IMR-90 (cell line): ENCODE data around the gene ZFR2. TPM values are rescaled to one million over a fixed set of nuclear protein-coding genes. Genes with fewer than 3 reads are reported as not detected.

ENCODE experiments used
- ATAC-seq: fragments of 200-7000 bp; cut with Tn5 transposase; 2 replicates; pipeline ENCODE4 v1.9.1; 2020; ENCODE audit warnings: low read depth, mild to moderate bottlenecking, moderate library complexity
- BruUV-seq: library from RNA; stranded (reverse); fragments of 400-500 nt; replicated peaks from 2 replicates; lab custom pipeline; 2021; lab: Mats Ljungman, UMichigan
- CTCF ChIA-PET: fragments of 300-600 bp; formaldehyde crosslinking; extraction: SDS; loops from one replicate; lab custom pipeline; 2021; ENCODE audit warnings: antibody characterized with exemption; lab: Yijun Ruan, JAX
- POLR2A ChIA-PET: fragments of 300-600 bp; sonication (Branson Sonifier 250); formaldehyde crosslinking; loops from one replicate; lab custom pipeline; 2022; ENCODE audit warnings: antibody characterized with exemption; ENCODE audit not compliant: unreplicated experiment; lab: Charles Lee
- DNase-seq: peaks from one replicate; pipeline ENCODE4 v3.0.0; 2013
- H2AFZ ChIP-seq: replicated peaks from 2 replicates; pipeline ENCODE3; 2013; ENCODE audit warnings: low read length, mild to moderate bottlenecking; ENCODE audit not compliant: poor library complexity
- H2AK5ac ChIP-seq: 2 replicates; pipeline ENCODE4 v1.6.1; 2013; ENCODE audit warnings: low read depth, low read length, inconsistent platforms
- H2AK9ac ChIP-seq: replicated peaks from 2 replicates; pipeline ENCODE3; 2013; ENCODE audit warnings: mild to moderate bottlenecking, low read depth, low read length, moderate library complexity; ENCODE audit not compliant: poor library complexity
- H2BK120ac ChIP-seq: 2 replicates; pipeline ENCODE4 v1.6.1; 2013; ENCODE audit warnings: low read depth, low read length, inconsistent platforms
- H2BK15ac ChIP-seq: 3 replicates; pipeline ENCODE4 v1.6.1; 2013; ENCODE audit warnings: low read depth, low read length, inconsistent platforms
- H2BK20ac ChIP-seq: 2 replicates; pipeline ENCODE4 v1.6.1; 2013; ENCODE audit warnings: low read depth, mild to moderate bottlenecking, inconsistent platforms, low read length, moderate library complexity
- H2BK5ac ChIP-seq: 2 replicates; pipeline ENCODE4 v1.6.1; 2013; ENCODE audit warnings: mild to moderate bottlenecking, low read depth, low read length, inconsistent platforms; ENCODE audit not compliant: poor library complexity, severe bottlenecking
- H3K14ac ChIP-seq: replicated peaks from 2 replicates; pipeline ENCODE4 v1.6.1; 2013; ENCODE audit warnings: low read depth, low read length, inconsistent platforms
- H3K18ac ChIP-seq: 2 replicates; pipeline ENCODE4 v1.6.1; 2013; ENCODE audit warnings: low read depth, low read length, control low read depth
- H3K23ac ChIP-seq: 2 replicates; pipeline ENCODE4 v1.6.1; 2013; ENCODE audit warnings: low read depth, low read length, inconsistent platforms
- H3K27ac ChIP-seq: 2 replicates; pipeline ENCODE4 v1.5.1; 2013; ENCODE audit warnings: mild to moderate bottlenecking, control low read depth, low read length; ENCODE audit not compliant: insufficient read depth
- H3K27me3 ChIP-seq: 2 replicates; pipeline ENCODE4 v1.6.1; 2013; ENCODE audit warnings: low read length; ENCODE audit not compliant: control insufficient read depth, insufficient read depth
- H3K36me3 ChIP-seq: 2 replicates; pipeline ENCODE4 v1.6.1; 2013; ENCODE audit warnings: low read length, mixed read lengths; ENCODE audit not compliant: control insufficient read depth, insufficient read depth
- H3K4ac ChIP-seq: 2 replicates; pipeline ENCODE4 v1.6.1; 2013; ENCODE audit warnings: low read depth, low read length, inconsistent platforms
- H3K4me1 ChIP-seq: 2 replicates; pipeline ENCODE4 v1.6.1; 2013; ENCODE audit warnings: low read length, mixed read lengths; ENCODE audit not compliant: control insufficient read depth, insufficient read depth
- H3K4me2 ChIP-seq: 2 replicates; pipeline ENCODE4 v1.6.1; 2013; ENCODE audit warnings: low read depth, mild to moderate bottlenecking, control low read depth, low read length, moderate library complexity
- H3K4me3 ChIP-seq: 2 replicates; pipeline ENCODE4 v1.5.1; 2013; ENCODE audit warnings: low read depth, mild to moderate bottlenecking, control low read depth, low read length, moderate library complexity; ENCODE audit not compliant: insufficient read depth
- H3K56ac ChIP-seq: 2 replicates; pipeline ENCODE4 v1.6.1; 2013; ENCODE audit warnings: low read length, inconsistent platforms; ENCODE audit not compliant: insufficient read depth; ENCODE audit errors: extremely low read depth
- H3K79me1 ChIP-seq, 2 experiments: 2 replicates each; pipeline ENCODE4 v1.6.1; 2013; ENCODE audit warnings: low read length in 2 of 2, inconsistent platforms in 1 of 2, low read depth in 1 of 2
- H3K9ac ChIP-seq: 2 replicates; pipeline ENCODE4 v1.6.1; 2013; ENCODE audit warnings: low read depth, low read length, control low read depth
- H3K9me1 ChIP-seq: 2 replicates; pipeline ENCODE4 v1.6.1; 2013; ENCODE audit warnings: low read length, inconsistent platforms; ENCODE audit not compliant: insufficient read depth
- H3K9me3 ChIP-seq: 2 replicates; pipeline ENCODE4 v1.6.1; 2013; ENCODE audit warnings: low read length; ENCODE audit not compliant: control insufficient read depth, insufficient read depth
- H4K20me1 ChIP-seq: 2 replicates; pipeline ENCODE4 v1.6.1; 2013; ENCODE audit warnings: low read length, inconsistent platforms; ENCODE audit not compliant: insufficient read depth
- H4K5ac ChIP-seq: 2 replicates; pipeline ENCODE4 v1.6.1; 2013; ENCODE audit warnings: mild to moderate bottlenecking, low read depth, low read length, control low read depth
- H4K8ac ChIP-seq, 2 experiments: 2 replicates each; pipeline ENCODE4 v1.6.1; 2013; ENCODE audit warnings: low read depth in 2 of 2, low read length in 2 of 2, control low read depth in 1 of 2, inconsistent platforms in 1 of 2
- H4K91ac ChIP-seq: 2 replicates; pipeline ENCODE4 v1.6.1; 2013; ENCODE audit warnings: low read depth, low read length, inconsistent platforms; ENCODE audit not compliant: insufficient read depth
- BHLHE40 ChIP-seq: fragments of 150-350 bp; IDR thresholded peaks from 2 replicates; pipeline ENCODE4 v1.6.1; 2016; ENCODE audit warnings: mild to moderate bottlenecking, low read depth, low read length
- CEBPB ChIP-seq: IDR thresholded peaks from 2 replicates; pipeline ENCODE4 v1.6.1; 2012; ENCODE audit warnings: low read depth, low read length, improper control_type of control experiment
- CTCF ChIP-seq: conservative IDR thresholded peaks from 2 replicates; pipeline ENCODE4 v1.5.1; 2012; ENCODE audit warnings: mild to moderate bottlenecking, low read depth, low read length, improper control_type of control experiment
- MAZ ChIP-seq: IDR thresholded peaks from 2 replicates; pipeline ENCODE4 v1.6.1; 2012; ENCODE audit warnings: low read depth, mild to moderate bottlenecking, low read length, improper control_type of control experiment, moderate library complexity, borderline replicate concordance
- NFE2L2 ChIP-seq: fragments of 150-350 bp; IDR thresholded peaks from 2 replicates; pipeline ENCODE4 v1.6.1; 2016; ENCODE audit warnings: low read depth, mild to moderate bottlenecking, low read length
- POLR2A ChIP-seq: IDR thresholded peaks from 2 replicates; pipeline ENCODE4 v1.6.1; 2012; ENCODE audit warnings: mild to moderate bottlenecking, low read depth, low read length
- RAD21 ChIP-seq: IDR thresholded peaks from 2 replicates; pipeline ENCODE4 v1.6.1; 2012; ENCODE audit warnings: low read length, improper control_type of control experiment
- RCOR1 ChIP-seq: IDR thresholded peaks from 2 replicates; pipeline ENCODE4 v1.6.1; 2012; ENCODE audit warnings: mild to moderate bottlenecking, low read length, improper control_type of control experiment; ENCODE audit not compliant: insufficient replicate concordance
- RFX5 ChIP-seq: IDR thresholded peaks from 2 replicates; pipeline ENCODE4 v1.8.0; 2012; ENCODE audit warnings: low read depth, mild to moderate bottlenecking, low read length, moderate library complexity
- SMC3 ChIP-seq: fragments of 150-350 bp; IDR thresholded peaks from 2 replicates; pipeline ENCODE4 v1.6.1; 2016; ENCODE audit warnings: low read depth, mild to moderate bottlenecking, antibody characterized with exemption, low read length, moderate library complexity
- USF2 ChIP-seq: fragments of 150-350 bp; IDR thresholded peaks from 2 replicates; pipeline ENCODE4 v1.6.1; 2017; ENCODE audit warnings: mild to moderate bottlenecking, antibody characterized with exemption, low read length, low read depth
- whole genome bisulfite sequencing, 2 experiments: methylation state at CpG; one replicate each; pipeline versions ENCODE4 v1.1.5 to v1.1.7; 2013; ENCODE audit warnings: missing lambda C conversion rate in 2 of 2; ENCODE audit not compliant: insufficient read length in 1 of 2; ENCODE audit errors: extremely low coverage in 2 of 2; 5-methylcytosine and 5-hydroxymethylcytosine counted together
- dilution Hi-C: fragments of 300-500 bp; cut with HindIII; formaldehyde crosslinking; loops from one replicate; pipeline ENCODE4 v1.14.3; 2018; ENCODE audit warnings: low sequenced_read_pairs; ENCODE audit not compliant: unreplicated experiment
- in situ Hi-C: fragments of 300-500 bp; cut with MboI; formaldehyde crosslinking; loops from 3 replicates; pipeline ENCODE4 v1.14.3; 2019; ENCODE audit warnings: low sequenced_read_pairs, inconsistent platforms, mixed read lengths
- intact Hi-C: fragments of 100-400 bp; cut with micrococcal nuclease; formaldehyde crosslinking; loops from 2 replicates; pipeline ENCODE4 v1.10.0; 2022
- polyA plus RNA-seq, 3 experiments: library from polyadenylated mRNA; depleted of rRNA; stranded (reverse); fragments of >200 nt; gene quantifications; 2 replicates each; pipeline ENCODE4 v1.2.3, GENCODE V29; 2012; ENCODE audit warnings: low replicate concordance in 1 of 3
- total RNA-seq: library from RNA; depleted of rRNA; stranded (reverse); fragments of >200 nt; gene quantifications from 2 replicates; pipeline ENCODE4 v1.2.3, GENCODE V29; 2012

Gene ZFR2
- total and polyA plus RNA-seq, 2 of the 4 experiments (the other 2 are of a cell fraction): 0.19 TPM; not detected in 1

- Histone ChIP-seq H3K23ac (no peak overlapping the region), H3K9ac (no peak overlapping the region), H2BK20ac (no peak overlapping the region), H3K14ac (no peak overlapping the region), H2BK120ac (no peak overlapping the region), H2BK5ac (no peak overlapping the region), H4K8ac (no peak overlapping the region), H3K4me1 (no peaks in the 10 kb centered on the region), H2AK5ac (no peak overlapping the region), H2BK15ac (no peak overlapping the region), H3K18ac (no peak overlapping the region), H3K4me3 (no peak overlapping the region), H2AFZ (peak overlapping the region; percentile 71), H4K91ac (no peak overlapping the region), H3K4ac (no peak overlapping the region), H2AK9ac (no peak overlapping the region), H4K5ac (no peak overlapping the region), H3K27me3 (peaks cover 31% of the 10 kb centered on the region), H3K79me1 (no peaks in the 10 kb centered on the region), H4K20me1 (peaks cover 3% of the 10 kb centered on the region; the same call in 1 of the 2 replicates), H3K56ac (no peak overlapping the region), H3K4me2 (no peak overlapping the region), H3K9me1 (no peaks in the 10 kb centered on the region), H3K9me3 (peaks cover 3% of the 10 kb centered on the region; the same call in 1 of the 2 replicates), H3K27ac (no peak overlapping the region), H3K36me3 (no peaks in the 10 kb centered on the region)
- intact Hi-C loops (no loop called here), dilution Hi-C loops (no loop called here), in situ Hi-C loops (no loop called here)
- TF ChIP-seq BHLHE40 (no peak), CEBPB (no peak), POLR2A (no peak), SMC3 (no peak), MAZ (no peak), USF2 (no peak), RCOR1 (no peak), CTCF (no peak), RFX5 (no peak), NFE2L2 (no peak), RAD21 (no peak)
- 20% methylated on average over 2 of the region's 31 CpGs; no CpG with 5 or more reads in 1 of the 2 experiments for WGBS, 2 experiments
- ATAC-seq: no peak
- BruUV-seq: no TSS peak
- POLR2A ChIA-PET: no interaction called here
- CTCF ChIA-PET: interaction anchor here (0.7 kb wide), 1 partner anchor 546 kb away, joined by 6 read pairs; no protein-coding TSS in a partner anchor
- DNase-seq: no peak
These were observed 12.6 kb upstream of the ZFR2 start for GRCh38 chr19:3881272-3882040.
